ENCODE measurements around the gene SORCS3. TPM values are rescaled to one million over a fixed set of nuclear protein-coding genes. Genes with fewer than 3 reads are reported as not detected.

Gene SORCS3
- total RNA-seq, 1 donor from 2014 or later = not detected

GRCh38 chr10:105207476-105207995 is 566.4 kb downstream of the SORCS3 start:
- no peaks in the 10 kb centered on the region for H3K9me3 ChIP-seq
- no peak for DNase-seq
- intact Hi-C loops (cut with DNase I) = no loop called here
- no peaks in the 10 kb centered on the region for H3K36me3 ChIP-seq
- H3K27me3 ChIP-seq (ENCODE audit: low read depth) = no peaks in the 10 kb centered on the region
- TF ChIP-seq, protein P1, sequence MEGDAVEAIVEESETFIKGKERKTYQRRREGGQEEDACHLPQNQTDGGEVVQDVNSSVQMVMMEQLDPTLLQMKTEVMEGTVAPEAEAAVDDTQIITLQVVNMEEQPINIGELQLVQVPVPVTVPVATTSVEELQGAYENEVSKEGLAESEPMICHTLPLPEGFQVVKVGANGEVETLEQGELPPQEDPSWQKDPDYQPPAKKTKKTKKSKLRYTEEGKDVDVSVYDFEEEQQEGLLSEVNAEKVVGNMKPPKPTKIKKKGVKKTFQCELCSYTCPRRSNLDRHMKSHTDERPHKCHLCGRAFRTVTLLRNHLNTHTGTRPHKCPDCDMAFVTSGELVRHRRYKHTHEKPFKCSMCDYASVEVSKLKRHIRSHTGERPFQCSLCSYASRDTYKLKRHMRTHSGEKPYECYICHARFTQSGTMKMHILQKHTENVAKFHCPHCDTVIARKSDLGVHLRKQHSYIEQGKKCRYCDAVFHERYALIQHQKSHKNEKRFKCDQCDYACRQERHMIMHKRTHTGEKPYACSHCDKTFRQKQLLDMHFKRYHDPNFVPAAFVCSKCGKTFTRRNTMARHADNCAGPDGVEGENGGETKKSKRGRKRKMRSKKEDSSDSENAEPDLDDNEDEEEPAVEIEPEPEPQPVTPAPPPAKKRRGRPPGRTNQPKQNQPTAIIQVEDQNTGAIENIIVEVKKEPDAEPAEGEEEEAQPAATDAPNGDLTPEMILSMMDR (IDR thresholded peaks at IDR 0.05) = no peak
- no peak overlapping the region for H3K4me3 ChIP-seq
- ATAC-seq = no peak
- H3K27ac ChIP-seq = no peak overlapping the region
- no peaks in the 10 kb centered on the region for H3K4me1 ChIP-seq

DNA sequence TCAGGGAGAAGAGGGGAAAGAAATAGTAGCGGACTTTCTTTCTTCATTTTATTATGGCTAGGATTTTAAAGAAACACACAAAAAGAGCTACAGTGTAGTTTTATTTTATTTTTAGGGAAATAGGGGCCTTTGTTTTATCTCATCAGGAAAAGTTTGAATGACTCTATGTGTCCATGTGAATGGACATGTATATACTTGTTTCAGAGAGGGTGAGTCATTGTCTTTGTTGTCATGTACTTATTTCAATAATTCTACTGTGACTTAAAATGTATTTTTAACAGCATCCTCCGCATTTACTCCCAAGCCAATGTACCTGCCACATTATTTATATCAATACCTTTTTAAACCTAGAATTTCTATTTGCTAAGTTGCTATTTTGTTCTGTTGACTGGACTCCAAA is 569.5 kb downstream of the SORCS3 start:
- no peak for ATAC-seq
- Histone ChIP-seq H3K4me1 (no peaks in the 10 kb centered on the region), H3K36me3 (no peaks in the 10 kb centered on the region), H3K9me3 (no peaks in the 10 kb centered on the region), H3K27ac (no peak overlapping the region), H3K27me3 (ENCODE audit: low read depth) (no peaks in the 10 kb centered on the region), H3K4me3 (no peak overlapping the region)
- no peak for DNase-seq
- intact Hi-C loops (cut with DNase I) = no loop called here
- TF ChIP-seq, protein P1 (IDR thresholded peaks at IDR 0.05) = no peak

DNA sequence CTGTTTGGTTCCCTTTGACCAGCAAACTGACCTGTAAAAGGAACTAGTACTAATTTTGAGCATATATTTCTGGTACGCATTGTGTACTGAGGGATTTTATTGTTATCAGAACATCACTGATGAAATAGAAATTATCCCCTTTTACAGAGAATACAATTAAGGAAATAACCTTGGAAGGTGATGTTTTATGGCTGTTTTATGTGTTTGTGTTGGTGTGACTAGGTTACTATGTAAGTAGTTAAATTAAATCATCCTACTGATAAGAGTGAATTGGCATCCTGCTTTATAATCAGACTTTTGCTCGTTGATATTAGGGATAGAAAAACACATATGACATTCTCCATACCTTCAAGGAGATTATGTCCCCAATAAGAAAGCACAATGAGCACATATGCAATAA is 596.6 kb downstream of the SORCS3 start:
- Histone ChIP-seq H3K9me3 (peaks cover 9% of the 10 kb centered on the region), H3K4me1 (no peaks in the 10 kb centered on the region), H3K27ac (no peak overlapping the region), H3K27me3 (ENCODE audit: low read depth) (no peaks in the 10 kb centered on the region), H3K36me3 (no peaks in the 10 kb centered on the region), H3K4me3 (no peak overlapping the region)
- ATAC-seq (no peak), DNase-seq (no peak)
- intact Hi-C loops (cut with DNase I) = no loop called here
- TF ChIP-seq, protein P1 (IDR thresholded peaks at IDR 0.05) = no peak

DNA sequence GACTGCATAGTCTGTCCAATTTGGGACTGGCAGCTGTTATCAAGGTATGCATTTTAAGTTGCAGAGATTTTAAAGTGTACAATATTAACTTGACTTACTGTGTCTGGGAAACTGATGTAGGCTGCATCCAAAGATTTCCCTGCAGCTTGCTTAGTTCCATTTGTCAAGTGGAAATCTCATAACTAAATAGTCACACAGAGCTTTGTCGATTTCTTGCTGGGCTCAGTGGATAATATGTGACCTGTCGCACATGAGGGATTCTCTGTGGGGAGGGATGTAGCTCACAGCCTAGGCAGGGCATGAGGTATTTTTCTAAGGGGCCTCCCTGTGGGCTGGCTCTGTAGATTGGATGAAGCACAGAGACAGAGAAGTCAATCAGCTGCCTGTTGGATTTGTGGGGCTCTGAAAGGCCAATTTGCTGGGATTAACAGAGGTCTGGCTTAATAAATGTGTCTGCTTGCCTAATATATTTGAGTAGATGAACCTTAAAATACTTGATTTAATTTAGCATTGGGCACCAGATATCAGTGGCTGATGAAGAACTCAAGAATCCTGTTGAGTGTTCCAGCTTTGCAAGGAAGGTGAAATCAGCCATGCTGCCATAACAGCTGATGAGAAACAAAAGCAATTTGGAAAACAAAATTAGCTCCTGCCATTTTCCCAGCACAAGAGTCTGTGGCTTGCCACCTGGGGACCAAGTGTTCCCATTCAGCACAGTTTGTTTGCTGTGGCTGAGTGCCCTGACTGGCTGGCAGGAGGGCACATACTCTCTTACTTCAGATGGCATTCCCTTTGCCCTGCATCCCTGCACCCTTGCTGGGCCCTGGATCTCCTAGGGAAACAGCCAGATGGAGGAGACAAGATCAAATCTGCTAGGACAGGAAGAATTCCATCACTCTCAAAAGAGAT is 598.5 kb downstream of the SORCS3 start:
- no peak overlapping the region for H3K27ac ChIP-seq
- H3K4me1 ChIP-seq = no peaks in the 10 kb centered on the region
- no peaks in the 10 kb centered on the region for H3K27me3 ChIP-seq (ENCODE audit: low read depth)
- TF ChIP-seq, protein P1 (IDR thresholded peaks at IDR 0.05) = no peak
- intact Hi-C loops (cut with DNase I) = no loop called here
- peaks cover 2% of the 10 kb centered on the region for H3K9me3 ChIP-seq
- H3K4me3 ChIP-seq = no peak overlapping the region
- DNase-seq (no peak), ATAC-seq (peak; percentile 59 to 71)
- no peaks in the 10 kb centered on the region for H3K36me3 ChIP-seq

DNA sequence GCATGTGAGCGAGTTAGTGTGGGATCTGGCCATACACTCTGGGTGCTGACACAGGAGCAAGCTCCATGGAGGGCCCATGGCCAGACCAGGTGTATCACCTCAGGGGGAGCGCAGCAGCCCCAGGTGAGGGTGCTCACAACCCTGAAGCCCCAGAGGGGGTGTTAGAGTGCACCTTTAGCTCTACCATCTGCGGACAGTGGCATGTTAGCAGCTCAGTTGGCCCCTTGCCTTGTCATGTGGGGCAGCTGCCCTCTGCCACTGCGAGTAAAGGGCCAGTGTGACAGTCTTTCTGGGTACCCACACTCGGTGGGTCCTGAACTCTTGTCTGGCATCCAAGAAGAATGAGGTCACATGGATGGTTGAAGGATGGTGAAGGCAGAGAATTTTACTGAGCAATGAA is 600.2 kb downstream of the SORCS3 start:
- ATAC-seq (no peak), DNase-seq (no peak)
- intact Hi-C loops (cut with DNase I) = no loop called here
- Histone ChIP-seq H3K4me1 (no peaks in the 10 kb centered on the region), H3K4me3 (no peak overlapping the region), H3K9me3 (no peaks in the 10 kb centered on the region), H3K36me3 (no peaks in the 10 kb centered on the region), H3K27ac (no peak overlapping the region), H3K27me3 (ENCODE audit: low read depth) (no peaks in the 10 kb centered on the region)
- TF ChIP-seq, protein P1 (IDR thresholded peaks at IDR 0.05) = no peak

Data from lower lobe of right lung (tissue), 2 donors.